ENCODE measurements around the gene PLCH1. TPM values are rescaled to one million over a fixed set of nuclear protein-coding genes. Genes with fewer than 3 reads are reported as not detected.
A peak's percentile ranks its signal among the peaks of the same experiment; 100 is the strongest.
"Not testable (repeated sequence)": the region's sequence is repeated elsewhere in the genome, so short reads cannot be mapped to it uniquely, and the experiment has no call there.

Gene PLCH1
- total RNA-seq, 8 experiments from 2014 or later: 3.7 to 32.9 (median 11.2) TPM

DNA sequence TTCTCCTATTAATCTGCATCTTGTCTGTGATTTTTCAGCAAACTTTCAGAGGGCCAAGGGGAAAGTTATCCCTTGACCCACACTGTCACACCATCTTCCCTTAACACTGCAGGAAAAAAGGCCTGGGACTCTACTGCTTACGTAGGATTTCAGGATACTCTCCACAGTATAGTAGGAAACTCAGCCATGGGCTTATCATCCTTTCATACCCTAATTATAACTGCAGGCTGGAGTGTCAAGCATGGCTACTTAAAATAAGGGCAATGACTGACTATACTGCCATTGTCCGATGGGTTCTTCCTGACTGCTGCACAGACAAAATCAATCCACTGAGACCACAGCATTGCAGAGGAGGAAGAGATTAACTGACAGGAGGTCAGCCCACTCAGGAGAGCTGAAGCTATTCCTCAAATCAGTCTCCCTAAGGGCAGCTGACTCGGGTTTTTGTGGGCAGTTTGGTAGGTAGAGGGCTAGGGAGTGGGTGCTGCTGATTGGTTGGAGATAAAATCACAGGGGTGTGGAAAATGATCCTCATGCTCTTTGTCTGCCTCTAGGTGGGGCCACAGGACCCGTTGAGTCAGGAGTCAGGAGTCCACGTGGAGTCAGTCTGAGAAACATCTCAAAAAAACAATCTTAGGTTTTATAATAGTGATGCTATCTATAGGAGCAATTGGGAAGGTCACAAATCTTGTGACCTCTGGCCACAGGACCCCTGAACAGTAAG, 333.2 kb downstream of the PLCH1 start:
- 38 to 100% (median 85%) methylated on average over 1 to 5 of the region's 5 CpGs for WGBS, 10 experiments
- peak in 3 of 8 experiments; percentile 6 to 17 (median 12) for ATAC-seq (replicated peaks in 6 of 8)
- H3K4me3 ChIP-seq: no peak overlapping the region
- no peak overlapping the region for H3K27ac ChIP-seq
- H3K4me1 ChIP-seq (replicated peaks in 1 of 2): no peaks in the 10 kb centered on the region
- in situ Hi-C loops (cut with MboI; ENCODE audit: low pct_unique_long_range_greater_than_20kb in 2 of 9, low sequenced_read_pairs in 9 of 9, unreplicated experiment in 9 of 9): no loop called here

DNA sequence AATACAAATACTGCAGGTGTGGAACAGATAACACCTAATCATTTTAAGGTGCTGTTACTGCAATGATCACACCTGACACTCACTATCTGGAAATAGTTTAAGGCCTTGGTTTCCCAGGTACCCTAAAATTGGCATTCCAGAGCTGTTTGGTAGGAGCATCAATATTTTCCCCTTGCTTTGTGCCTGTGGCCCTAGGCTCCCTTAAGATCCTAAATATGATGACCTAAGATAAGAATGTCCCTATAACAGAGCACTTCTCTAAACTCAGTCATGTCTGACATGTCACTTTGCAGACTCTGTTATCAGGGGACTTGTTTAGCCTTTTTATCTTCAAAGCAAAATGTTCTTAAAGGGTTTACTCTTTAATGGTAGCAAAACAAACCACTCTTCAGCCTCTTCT, 335.5 kb downstream of the PLCH1 start:
- H3K27ac ChIP-seq: no peak overlapping the region
- H3K4me1 ChIP-seq (replicated peaks in 1 of 2): no peaks in the 10 kb centered on the region
- no peak for ATAC-seq (replicated peaks in 6 of 8)
- H3K4me3 ChIP-seq: no peak overlapping the region
- in situ Hi-C loops (cut with MboI; ENCODE audit: low pct_unique_long_range_greater_than_20kb in 2 of 9, low sequenced_read_pairs in 9 of 9, unreplicated experiment in 9 of 9): no loop called here

DNA sequence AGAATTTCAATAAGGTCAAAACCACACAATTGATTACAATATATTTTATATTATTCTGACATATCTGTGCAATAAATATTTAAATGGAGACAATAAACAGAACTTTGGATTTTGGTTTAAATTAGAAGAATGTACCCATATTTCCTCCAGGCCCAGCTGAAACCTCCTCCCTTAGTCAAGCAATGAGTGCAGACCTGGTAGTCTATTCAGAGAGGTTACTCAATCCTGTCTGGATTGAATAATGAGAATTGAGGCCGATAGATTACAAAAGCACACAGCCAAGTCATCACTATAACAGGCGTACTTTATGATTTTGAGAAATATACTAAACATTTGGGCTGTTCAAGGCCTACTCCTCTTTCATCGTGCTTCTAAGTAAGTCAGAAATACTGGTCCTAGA, 336.9 kb downstream of the PLCH1 start:
- ATAC-seq (replicated peaks in 6 of 8): no peak
- Histone ChIP-seq H3K4me1 (replicated peaks in 1 of 2) (no peaks in the 10 kb centered on the region), H3K27ac (no peak overlapping the region), H3K4me3 (no peak overlapping the region)
- WGBS, 10 experiments: 43 to 100% (median 86%) methylated on average over 1 to 3 of the region's 3 CpGs
- in situ Hi-C loops (cut with MboI; ENCODE audit: low pct_unique_long_range_greater_than_20kb in 2 of 9, low sequenced_read_pairs in 9 of 9, unreplicated experiment in 9 of 9): no loop called here

DNA sequence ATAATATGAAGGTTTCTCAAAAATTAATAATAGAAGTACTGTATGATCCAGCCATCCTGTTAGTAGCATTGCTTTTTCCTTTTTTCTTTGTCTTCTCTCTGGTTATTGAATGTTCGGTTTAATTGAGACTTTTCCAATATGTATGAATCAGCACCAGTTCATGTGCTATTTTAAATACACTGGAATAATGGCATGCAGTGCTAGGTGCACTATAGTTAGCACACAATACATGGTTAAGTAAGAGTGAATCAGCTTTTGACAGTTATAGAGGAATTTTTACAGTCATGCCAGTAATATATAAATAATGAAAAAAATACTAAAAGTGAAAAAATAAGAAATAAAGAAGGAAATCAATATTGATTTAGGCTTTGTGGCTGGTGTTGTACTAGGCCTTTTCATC, 337.5 kb downstream of the PLCH1 start:
- ATAC-seq (replicated peaks in 6 of 8): peak in 1 of 8 experiments; percentile 22
- no peak overlapping the region for H3K4me3 ChIP-seq
- no peaks in the 10 kb centered on the region for H3K4me1 ChIP-seq (replicated peaks in 1 of 2)
- in situ Hi-C loops (cut with MboI; ENCODE audit: low pct_unique_long_range_greater_than_20kb in 2 of 9, low sequenced_read_pairs in 9 of 9, unreplicated experiment in 9 of 9): no loop called here
- 7 to 100% (median 69%) methylated on average over 1 of the region's 1 CpG for WGBS, 10 experiments
- H3K27ac ChIP-seq: no peak overlapping the region

DNA sequence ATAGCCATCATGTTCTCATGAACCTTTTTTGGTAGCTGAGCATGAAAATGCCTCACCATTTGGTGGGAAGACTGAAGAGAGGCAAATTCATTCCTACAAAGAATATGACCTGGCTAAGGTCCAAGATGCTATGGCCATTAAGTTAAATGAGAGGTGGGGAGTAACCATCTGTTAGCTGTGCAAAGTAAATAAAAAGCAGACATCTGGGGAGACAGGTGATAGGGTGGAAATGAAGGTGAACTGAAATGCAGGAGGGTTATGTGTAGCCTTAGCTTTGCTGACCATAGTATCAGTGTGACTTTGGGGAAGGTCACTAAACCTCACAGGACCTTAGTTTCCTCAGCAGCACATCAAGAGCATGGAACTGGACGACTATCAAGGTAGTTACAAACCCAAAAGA, 340.4 kb downstream of the PLCH1 start:
- Histone ChIP-seq H3K4me3 (no peak overlapping the region), H3K4me1 (replicated peaks in 1 of 2) (no peaks in the 10 kb centered on the region), H3K27ac (no peak overlapping the region)
- no peak for ATAC-seq (replicated peaks in 6 of 8)
- WGBS, 10 experiments: 20 to 80% (median 67%) methylated on average over 1 of the region's 1 CpG; no CpG with 5 or more reads in 5 of the 10 experiments
- in situ Hi-C loops (cut with MboI; ENCODE audit: low pct_unique_long_range_greater_than_20kb in 2 of 9, low sequenced_read_pairs in 9 of 9, unreplicated experiment in 9 of 9): no loop called here

DNA sequence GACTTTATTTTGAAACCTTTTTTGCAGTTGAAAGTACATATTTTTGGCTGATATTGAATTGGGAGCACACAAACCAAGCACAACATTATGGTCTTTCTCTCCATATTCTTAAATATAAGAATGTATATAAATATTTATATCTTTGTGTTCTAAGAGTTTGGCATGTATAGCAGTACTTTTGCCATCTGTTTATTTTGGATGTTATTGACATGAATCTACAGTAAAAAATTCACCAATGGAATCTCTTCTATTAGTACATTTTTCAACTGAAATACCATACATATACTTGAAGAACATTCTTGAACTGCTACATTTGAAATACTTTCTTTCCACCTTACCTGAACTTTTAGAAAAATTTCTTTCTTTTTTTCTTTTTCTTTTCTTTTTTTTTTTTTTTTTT, 342.2 kb downstream of the PLCH1 start:
- Histone ChIP-seq H3K4me1 (replicated peaks in 1 of 2) (no peaks in the 10 kb centered on the region), H3K4me3 (no peak overlapping the region), H3K27ac (no peak overlapping the region)
- in situ Hi-C loops (cut with MboI; ENCODE audit: low pct_unique_long_range_greater_than_20kb in 2 of 9, low sequenced_read_pairs in 9 of 9, unreplicated experiment in 9 of 9): no loop called here
- no peak for ATAC-seq (replicated peaks in 6 of 8)

DNA sequence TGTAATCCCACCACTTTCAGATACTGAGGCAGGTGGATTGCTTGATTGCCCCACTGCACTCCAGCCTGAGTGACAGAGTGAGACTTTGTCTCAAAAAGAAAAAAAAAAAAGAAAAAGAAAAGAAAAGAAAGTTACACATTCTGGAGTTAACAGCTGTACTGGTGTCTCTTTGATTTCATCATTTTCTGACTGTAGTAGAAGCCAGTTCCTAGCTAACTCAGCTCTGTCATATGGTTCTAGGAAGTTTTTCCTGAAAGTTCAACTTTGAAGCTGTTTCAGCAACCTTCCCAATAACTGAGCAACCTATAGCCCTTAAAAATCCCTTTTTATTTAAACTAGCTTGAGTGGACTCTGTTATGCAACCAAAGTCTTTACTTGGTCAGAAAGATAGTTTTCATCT, 346.8 kb downstream of the PLCH1 start:
- H3K27ac ChIP-seq: no peak overlapping the region
- no peaks in the 10 kb centered on the region for H3K4me1 ChIP-seq (replicated peaks in 1 of 2)
- ATAC-seq (replicated peaks in 6 of 8): no peak
- in situ Hi-C loops (cut with MboI; ENCODE audit: low pct_unique_long_range_greater_than_20kb in 2 of 9, low sequenced_read_pairs in 9 of 9, unreplicated experiment in 9 of 9): loop anchor here in 4 of 9 experiments (25.0 kb wide), 2 partner anchors 314 to 464 kb away; partner anchors contain the start of genes GMPS (in 1 of the 4) and SLC33A1 (in 1 of the 4)
- H3K4me3 ChIP-seq: no peak overlapping the region

DNA sequence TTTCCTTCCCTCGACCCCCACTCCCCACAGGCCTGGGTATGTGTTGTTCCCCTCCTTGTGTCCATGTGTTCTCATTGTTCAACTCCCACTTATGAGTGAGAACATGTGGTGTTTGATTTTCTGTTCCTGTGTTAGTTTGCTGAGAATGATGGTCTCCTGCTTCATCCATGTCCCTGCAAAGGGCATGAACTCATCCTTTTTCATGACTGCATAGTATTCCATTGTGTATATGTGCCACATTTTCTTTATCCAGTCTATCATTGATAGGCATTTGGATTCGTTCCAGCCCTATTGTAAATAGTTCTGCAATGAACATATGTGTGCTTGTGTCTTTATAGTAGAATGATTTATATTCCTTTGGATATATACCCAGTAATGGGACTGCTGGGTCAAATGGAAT, 350.0 kb downstream of the PLCH1 start:
- not testable (repeated sequence) for H3K27ac ChIP-seq; ATAC-seq (replicated peaks in 6 of 8); H3K4me1 ChIP-seq (replicated peaks in 1 of 2); H3K4me3 ChIP-seq
- in situ Hi-C loops (cut with MboI; ENCODE audit: low pct_unique_long_range_greater_than_20kb in 2 of 9, low sequenced_read_pairs in 9 of 9, unreplicated experiment in 9 of 9): loop anchor here in 4 of 9 experiments (25.0 kb wide), 2 partner anchors 317 to 467 kb away; partner anchors contain the start of genes GMPS (in 1 of the 4) and SLC33A1 (in 1 of the 4)
- WGBS, 10 experiments: 0 to 88% (median 50%) methylated on average over 1 to 2 of the region's 2 CpGs; no CpG with 5 or more reads in 2 of the 10 experiments

DNA sequence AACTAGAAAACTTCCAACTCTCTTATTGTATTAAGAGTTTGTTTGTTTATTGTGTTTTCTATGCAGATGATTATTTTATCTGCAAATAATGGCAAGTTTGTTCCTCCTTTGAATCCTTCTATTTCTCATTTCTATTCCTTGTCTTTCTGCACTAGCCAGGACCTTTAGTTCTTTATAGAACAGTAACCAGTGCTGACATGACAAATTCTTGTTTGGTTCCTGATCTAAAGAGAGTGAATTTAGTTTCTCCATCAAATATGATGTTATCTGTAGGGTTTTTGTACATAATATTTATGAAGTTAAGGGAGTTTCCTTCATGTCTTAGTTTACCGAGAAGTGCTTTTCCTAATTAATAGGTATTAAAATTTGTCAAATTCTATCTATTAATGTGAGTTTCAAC, 350.6 kb downstream of the PLCH1 start:
- Histone ChIP-seq H3K27ac (no peak overlapping the region), H3K4me1 (replicated peaks in 1 of 2) (no peaks in the 10 kb centered on the region), H3K4me3 (no peak overlapping the region)
- in situ Hi-C loops (cut with MboI; ENCODE audit: low pct_unique_long_range_greater_than_20kb in 2 of 9, low sequenced_read_pairs in 9 of 9, unreplicated experiment in 9 of 9): loop anchor here in 4 of 9 experiments (25.0 kb wide), 2 partner anchors 318 to 468 kb away; partner anchors contain the start of genes GMPS (in 1 of the 4) and SLC33A1 (in 1 of the 4)
- no peak for ATAC-seq (replicated peaks in 6 of 8)
- 71 to 100% (median 95%) methylated on average over 1 of the region's 1 CpG; no CpG with 5 or more reads in 2 of the 10 experiments for WGBS, 10 experiments

DNA sequence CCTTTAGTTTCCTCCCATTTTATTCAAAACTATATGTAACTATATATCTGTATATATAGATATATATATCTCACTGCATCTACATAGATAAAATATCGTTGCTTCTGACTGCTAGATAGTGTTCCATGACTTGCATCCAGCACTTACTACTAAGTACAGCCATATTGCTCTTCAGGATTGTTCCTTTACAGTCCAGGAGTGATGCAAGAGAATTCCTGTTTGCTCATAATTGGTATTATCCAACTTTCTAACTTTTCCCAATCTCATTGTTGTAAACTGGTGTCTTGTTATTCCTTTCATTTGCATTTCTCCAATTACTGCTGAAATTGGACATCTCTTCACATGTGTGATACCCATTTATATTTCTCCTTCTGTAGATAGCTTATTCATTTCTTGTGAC, 351.6 kb downstream of the PLCH1 start:
- Histone ChIP-seq H3K4me1 (replicated peaks in 1 of 2) (no peaks in the 10 kb centered on the region), H3K27ac (no peak overlapping the region), H3K4me3 (no peak overlapping the region)
- 57 to 100% (median 80%) methylated on average over 1 of the region's 1 CpG; no CpG with 5 or more reads in 3 of the 10 experiments for WGBS, 10 experiments
- no peak for ATAC-seq (replicated peaks in 6 of 8)
- in situ Hi-C loops (cut with MboI; ENCODE audit: low pct_unique_long_range_greater_than_20kb in 2 of 9, low sequenced_read_pairs in 9 of 9, unreplicated experiment in 9 of 9): loop anchor here in 4 of 9 experiments (25.0 kb wide), 2 partner anchors 319 to 469 kb away; partner anchors contain the start of genes GMPS (in 1 of the 4) and SLC33A1 (in 1 of the 4)

DNA sequence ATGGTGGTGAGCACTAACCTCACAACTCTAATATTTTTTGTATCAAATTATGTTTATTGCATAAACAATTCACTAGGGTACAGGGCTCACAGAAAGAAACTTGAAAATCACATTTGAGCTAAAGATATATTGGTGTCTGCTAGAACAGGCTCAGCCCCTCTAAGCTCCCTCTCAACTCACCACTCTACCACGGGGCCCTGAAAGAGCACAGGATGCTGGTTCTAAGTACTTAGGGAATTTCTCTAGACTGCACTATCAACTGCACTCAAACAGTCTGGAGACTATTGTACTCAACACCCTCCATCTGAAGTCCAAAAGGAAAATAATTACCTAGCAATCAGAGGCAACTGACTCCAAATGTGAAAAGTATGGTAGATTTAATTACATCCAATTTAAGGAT, 352.7 kb downstream of the PLCH1 start:
- no peak for ATAC-seq (replicated peaks in 6 of 8)
- in situ Hi-C loops (cut with MboI; ENCODE audit: low pct_unique_long_range_greater_than_20kb in 2 of 9, low sequenced_read_pairs in 9 of 9, unreplicated experiment in 9 of 9): loop anchor here in 4 of 9 experiments (25.0 kb wide), 2 partner anchors 320 to 470 kb away; partner anchors contain the start of genes GMPS (in 1 of the 4) and SLC33A1 (in 1 of the 4)
- peaks cover 5% of the 10 kb centered on the region in 2 donors for H3K4me1 ChIP-seq (replicated peaks in 1 of 2)
- no peak overlapping the region for H3K4me3 ChIP-seq
- WGBS, 10 experiments: 75 to 100% methylated on average over 1 of the region's 1 CpG; no CpG with 5 or more reads in 8 of the 10 experiments
- H3K27ac ChIP-seq: no peak overlapping the region

DNA sequence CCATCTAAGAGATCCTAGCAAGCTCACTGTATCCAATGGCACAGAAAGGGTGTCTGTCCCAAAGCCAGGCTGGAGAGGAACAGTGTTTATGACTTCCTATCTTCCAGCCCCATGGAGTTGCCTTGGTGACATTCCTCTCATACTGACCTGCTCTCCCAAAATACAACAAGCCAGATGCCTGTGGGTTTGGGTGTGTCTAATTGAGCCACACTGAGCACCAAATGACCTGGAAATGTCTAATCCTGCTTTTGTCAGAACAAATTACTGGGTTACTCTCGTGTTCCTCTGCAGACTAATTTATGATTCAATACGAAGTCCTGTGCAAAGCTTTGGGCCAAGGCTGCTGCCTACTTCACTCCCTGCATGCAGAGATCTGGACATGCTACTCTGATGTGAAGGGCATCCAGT, 353.3 kb downstream of the PLCH1 start:
- no peak overlapping the region for H3K27ac ChIP-seq
- in situ Hi-C loops (cut with MboI; ENCODE audit: low pct_unique_long_range_greater_than_20kb in 2 of 9, low sequenced_read_pairs in 9 of 9, unreplicated experiment in 9 of 9): loop anchor here in 4 of 9 experiments (25.0 kb wide), 2 partner anchors 321 to 471 kb away; partner anchors contain the start of genes GMPS (in 1 of the 4) and SLC33A1 (in 1 of the 4)
- WGBS, 10 experiments: 0 to 27% (median 0%) methylated on average over 1 to 2 of the region's 2 CpGs; no CpG with 5 or more reads in 5 of the 10 experiments
- H3K4me3 ChIP-seq: no peak overlapping the region
- peak in 6 of 8 experiments; percentile 9 to 96 (median 61) for ATAC-seq (replicated peaks in 6 of 8)
- peaks cover 9 to 11% of the 10 kb centered on the region in 2 donors for H3K4me1 ChIP-seq (replicated peaks in 1 of 2)

DNA sequence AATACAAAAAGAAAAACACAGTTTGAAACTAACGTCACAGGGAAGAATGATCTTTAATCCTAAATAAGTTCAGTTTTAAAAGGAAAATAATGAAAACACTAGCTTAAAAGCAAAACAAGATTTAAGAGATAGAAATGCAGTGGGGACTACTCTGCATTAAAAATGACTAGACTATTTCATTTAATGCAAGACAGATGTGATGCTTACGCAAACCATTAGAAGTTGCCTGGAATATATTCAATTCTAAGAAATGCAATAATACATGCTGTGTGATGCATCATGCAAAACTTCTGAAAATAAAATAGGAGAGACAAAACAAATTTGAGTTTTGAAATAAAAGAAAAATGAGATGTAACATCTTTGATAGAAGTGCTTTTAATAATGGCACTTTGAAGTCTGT, 353.8 kb downstream of the PLCH1 start:
- ATAC-seq (replicated peaks in 6 of 8): peak in 3 of 8 experiments; percentile 80 to 93 (median 90)

More for the DNA sequence above, 353.8 kb downstream of the PLCH1 start:
- in situ Hi-C loops (cut with MboI; ENCODE audit: low pct_unique_long_range_greater_than_20kb in 2 of 9, low sequenced_read_pairs in 9 of 9, unreplicated experiment in 9 of 9): loop anchor here in 4 of 9 experiments (25.0 kb wide), 2 partner anchors 321 to 471 kb away; partner anchors contain the start of genes GMPS (in 1 of the 4) and SLC33A1 (in 1 of the 4)
- 0 to 100% (median 80%) methylated on average over 1 to 2 of the region's 2 CpGs; no CpG with 5 or more reads in 1 of the 10 experiments for WGBS, 10 experiments
- H3K27ac ChIP-seq: no peak overlapping the region
- no peak overlapping the region for H3K4me3 ChIP-seq
- H3K4me1 ChIP-seq (replicated peaks in 1 of 2): peaks cover 9 to 13% of the 10 kb centered on the region in 2 donors

All from motor neuron (in vitro differentiated cells).